ENCODE results near the gene CACNA1S.

CACNA1S gene

DNA sequence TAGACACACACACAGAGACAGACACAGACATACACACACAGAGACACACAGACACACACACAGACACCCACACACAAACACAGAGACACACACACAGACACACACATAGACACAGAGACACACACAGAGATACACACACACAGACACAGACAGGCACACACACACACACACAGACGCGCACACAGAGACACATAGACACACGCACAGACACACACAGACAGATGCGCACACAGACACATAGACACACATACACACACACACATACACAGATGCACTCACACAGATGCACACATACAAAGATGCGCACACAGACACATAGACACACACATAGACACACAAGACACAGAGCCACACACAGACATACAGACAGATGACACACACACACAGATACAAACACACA is 104.7 kb downstream of the CACNA1S start:
- DNase-seq: no peak

DNA sequence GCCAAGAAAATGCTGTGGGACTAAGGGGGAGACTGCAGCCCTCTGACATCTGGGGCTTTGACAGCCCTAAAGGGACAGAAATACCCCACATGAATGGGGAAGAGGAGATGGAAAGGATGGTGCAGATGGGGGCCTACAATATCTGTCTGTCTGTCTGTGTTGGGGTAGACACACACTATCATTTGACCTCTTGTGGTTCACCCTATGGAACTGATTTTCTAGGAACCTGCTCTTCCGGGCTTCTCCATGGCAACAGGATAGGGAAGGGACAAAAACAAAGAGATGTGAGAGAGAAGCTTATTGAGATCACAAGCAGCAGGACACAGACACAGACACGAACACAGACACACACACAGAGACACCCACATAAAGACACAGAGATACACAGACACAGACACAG is 105.8 kb downstream of the CACNA1S start:
- peak; percentile 58 for DNase-seq

DNA sequence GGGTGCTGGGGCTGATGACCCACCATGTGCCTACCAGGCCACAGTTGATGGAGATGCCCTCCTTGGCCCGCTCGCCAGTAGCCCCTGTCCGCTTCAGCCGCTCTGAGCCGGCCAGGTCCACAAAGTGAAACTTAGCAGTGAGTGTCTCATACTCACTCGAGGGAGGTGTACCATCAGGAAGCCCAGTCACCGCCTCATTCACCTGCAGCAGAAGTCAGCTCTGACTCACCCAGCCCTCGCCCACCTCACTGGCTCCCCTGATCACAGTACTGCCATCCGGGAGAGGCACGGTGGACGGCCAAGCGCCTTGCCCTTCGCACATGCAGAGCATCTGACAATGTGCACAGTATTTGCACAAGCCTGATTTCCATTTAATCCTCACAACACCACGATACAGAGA is 107.5 kb downstream of the CACNA1S start:
- DNase-seq: no peak

DNA sequence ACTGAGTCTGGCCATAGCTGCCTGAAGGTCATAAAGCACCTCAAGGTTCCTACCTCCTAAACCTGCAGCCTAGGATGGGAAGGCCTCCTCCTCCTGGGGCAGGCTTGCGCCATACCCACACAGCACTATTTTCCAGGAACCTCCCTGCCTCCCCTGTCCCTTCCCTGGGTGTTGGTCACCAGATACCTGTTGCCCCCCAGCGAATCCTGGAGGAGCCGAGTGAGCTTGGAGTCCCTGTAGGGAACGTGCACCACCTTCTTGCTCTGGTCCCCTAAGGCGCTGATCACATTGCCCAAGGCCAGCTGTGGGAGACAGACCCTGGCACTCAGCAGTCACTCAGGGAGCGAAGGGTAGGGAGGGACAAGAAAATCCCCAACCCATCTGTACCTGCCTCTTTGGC is 108.1 kb downstream of the CACNA1S start:
- no peak for DNase-seq

DNA sequence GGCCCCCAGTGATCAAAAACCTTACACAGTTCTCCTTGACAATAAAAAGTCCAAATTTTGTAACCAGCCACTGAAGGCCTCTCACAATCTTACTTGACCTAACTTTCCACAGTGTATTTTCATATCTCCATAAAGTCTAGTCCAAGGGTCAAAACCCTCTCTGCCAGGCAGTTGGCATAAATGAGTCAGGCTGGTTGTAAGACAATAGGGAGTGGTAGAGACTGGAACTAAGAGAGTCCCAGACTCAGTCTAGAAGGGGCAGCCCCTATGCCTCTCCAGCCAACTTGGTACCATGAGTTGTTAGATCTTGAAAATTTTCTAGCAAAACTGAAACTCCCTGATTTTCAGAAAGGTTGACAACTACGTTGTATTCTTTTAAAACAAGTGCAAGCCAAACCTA is 109.7 kb downstream of the CACNA1S start:
- no peak for DNase-seq

DNA sequence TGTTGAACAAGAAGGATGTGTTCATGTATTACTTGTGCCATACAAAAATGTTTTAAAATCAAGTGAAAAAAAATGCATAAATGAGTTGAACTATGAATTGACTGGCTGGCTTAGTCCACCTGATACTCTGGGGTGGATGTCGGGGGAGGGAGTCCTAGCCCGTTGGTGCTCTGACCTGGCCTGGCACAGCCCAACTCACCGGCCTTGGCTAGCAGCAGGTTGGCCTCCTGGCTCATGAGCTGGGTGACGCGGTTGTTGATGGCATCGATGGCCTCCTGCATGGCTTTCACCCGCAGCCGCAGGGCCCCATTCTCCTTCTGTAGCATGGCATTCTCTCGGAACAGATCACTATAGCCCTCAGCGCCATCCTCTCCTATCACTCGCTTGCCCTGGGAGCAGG is 110.3 kb downstream of the CACNA1S start:
- no peak for DNase-seq

DNA sequence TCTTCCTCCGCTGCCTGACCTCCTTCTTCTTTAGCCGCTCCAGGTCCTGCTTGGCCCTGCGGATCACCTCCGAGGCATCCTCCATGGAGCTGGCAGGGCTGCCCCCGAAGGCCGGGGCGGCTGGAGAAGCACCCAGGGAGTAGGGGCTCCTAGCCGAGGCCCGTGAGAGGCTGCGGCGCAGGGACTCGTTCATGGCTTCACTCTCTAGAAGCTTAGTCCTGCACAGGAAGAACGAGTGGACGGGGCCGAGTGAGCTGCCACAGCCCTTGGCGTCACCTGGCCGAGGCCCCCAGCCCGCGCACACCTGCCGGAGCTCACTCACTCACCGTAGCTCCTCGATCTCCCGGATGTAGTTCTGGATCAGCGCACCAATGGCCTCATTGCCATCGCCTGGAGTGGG is 111.8 kb downstream of the CACNA1S start:
- no peak for DNase-seq

DNA sequence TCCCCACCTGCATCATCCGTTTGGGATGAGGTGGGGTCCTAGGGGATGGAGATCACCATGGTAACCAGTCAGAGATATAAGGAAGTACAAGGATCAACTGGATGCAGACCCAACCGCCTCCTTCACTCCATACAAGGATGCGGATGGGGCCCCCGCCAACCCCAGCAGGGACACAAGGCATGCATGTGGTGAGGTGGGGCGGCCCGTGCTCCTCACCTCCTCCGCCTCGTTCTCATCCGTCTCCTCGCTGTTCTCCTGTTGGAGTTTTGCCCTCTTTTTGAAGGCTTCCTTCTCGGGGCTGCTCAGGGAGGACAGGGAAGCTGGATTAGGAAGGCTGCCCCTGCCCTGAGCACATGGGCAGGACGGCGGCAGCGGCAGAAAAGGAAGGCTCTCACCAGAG is 112.6 kb downstream of the CACNA1S start:
- DNase-seq: no peak

DNA sequence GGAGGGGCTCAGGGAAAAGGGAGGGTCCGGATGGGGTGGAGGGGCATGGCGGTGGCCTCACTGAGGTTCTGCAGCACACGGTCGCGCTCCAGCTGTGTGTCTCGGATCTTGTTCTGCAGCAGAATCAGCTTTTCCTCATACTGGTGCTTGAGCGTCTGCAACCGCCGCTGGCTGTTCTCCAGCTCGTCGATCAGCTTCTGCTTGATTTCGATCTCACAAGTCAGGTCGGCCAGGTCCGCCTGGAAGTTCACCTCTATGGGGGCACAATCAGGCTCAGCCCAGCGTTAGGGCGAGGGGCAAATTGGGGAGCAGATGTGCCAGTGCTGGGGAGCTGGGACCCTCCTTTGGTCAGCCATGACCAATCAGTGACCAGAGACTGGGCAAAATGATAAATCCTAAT is 113.9 kb downstream of the CACNA1S start:
- no peak for DNase-seq

DNA sequence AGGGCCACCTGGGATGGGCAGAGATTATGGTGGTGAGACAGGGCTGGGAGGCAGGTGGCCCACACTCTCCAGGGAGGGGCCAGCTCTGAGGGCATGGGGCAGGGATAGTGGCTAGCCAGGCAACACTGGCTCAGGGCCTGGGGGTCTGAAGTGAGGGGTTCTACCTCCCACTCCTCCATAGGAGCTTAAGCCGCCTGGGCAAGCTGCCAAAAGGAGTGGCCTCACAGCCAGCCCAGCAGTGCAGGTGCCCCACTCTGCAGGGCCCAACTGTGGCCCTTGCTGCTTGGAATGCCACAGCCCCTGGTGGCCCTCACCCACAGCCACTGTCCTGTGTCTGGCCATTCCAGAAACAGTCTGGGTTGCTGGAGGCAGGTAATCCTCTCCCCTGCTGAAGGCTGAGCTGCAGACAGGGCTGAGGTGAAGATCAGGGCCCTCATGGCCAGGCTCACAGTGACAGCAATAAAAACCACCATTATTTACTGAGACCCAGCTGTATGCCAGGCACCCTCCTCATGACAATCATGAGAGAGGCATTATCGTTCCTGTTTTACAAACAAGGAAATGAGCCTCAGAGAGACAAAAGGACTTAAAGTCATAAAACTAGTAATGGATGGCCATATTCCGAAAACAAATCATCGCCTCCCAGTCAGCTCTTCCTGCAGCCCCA is 119.7 kb downstream of the CACNA1S start:
- DNase-seq: no peak

DNA sequence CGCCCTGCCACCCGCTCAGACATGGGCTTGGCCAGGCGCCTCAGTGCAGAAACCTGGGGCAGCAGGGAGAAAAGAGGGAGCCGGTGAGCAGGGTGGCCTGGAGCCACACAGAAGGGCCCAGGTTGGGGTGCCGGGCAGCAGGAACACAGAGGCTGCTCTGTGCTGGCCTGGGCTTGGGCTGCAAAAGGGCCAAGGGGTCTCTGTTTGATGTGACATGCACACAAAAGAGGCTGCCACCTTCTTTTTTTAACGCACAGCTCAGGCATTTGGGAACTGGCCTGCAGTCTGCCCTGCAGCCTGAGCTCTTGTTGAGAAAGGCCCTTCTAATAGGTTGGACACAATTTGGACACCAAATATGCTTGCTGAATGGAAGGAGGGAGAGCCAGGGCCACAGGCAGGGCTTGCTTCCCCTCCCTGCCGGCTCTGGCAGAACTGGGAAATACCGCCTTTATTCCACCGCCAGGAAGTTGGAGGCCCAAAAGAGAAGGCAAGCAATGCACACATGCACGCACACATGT is 121.1 kb downstream of the CACNA1S start:
- no peak for DNase-seq

DNA sequence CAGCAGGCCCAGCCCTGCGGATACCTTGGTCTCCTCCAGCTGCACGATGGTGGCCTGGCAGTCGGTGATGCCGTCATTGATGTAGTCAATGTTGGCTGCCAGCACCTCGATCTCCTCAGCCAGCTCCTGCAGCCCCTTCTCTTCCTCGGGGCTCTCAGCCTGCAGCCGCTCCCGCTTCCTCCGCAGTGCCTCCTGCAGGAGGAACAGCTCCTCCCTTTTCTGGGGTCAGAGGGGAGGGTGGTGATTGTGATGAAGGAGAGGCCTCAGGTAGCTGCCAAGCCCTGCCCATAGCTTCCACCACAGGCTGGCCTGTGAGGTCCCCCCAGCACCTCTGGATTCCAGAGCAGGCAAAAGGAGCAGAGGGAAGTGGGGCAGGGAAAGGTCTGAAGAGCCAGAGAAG is 122.1 kb downstream of the CACNA1S start:
- no peak for DNase-seq
